ENCODE data around the gene SNAPC5.

GRCh38 chr15:66491846-66492245 is 5.7 kb downstream of the SNAPC5 start:
- TF ChIP-seq CTCF (CRISPR knock-in tag; IDR thresholded peaks at IDR 0.05) (no peak), U2AF2 (IDR thresholded peaks at IDR 0.05; ENCODE audit: low read depth, low read length) (no peak), MAZ (IDR thresholded peaks at IDR 0.05; ENCODE audit: borderline replicate concordance, low read depth, low read length) (no peak), MAZ (CRISPR knock-in tag; IDR thresholded peaks at IDR 0.05; ENCODE audit: low read depth) (no peak), PRPF4 (IDR thresholded peaks at IDR 0.05; ENCODE audit: low read depth, low read length, poor library complexity, severe bottlenecking) (no peak), BRCA1 (CRISPR knock-in tag; IDR thresholded peaks at IDR 0.05) (no peak), ZNF646 (CRISPR knock-in tag; IDR thresholded peaks at IDR 0.05) (no peak), ZNF326 (CRISPR knock-in tag; IDR thresholded peaks at IDR 0.05; ENCODE audit: borderline replicate concordance) (no peak), RELA (CRISPR knock-in tag; IDR thresholded peaks at IDR 0.05) (no peak)

Data from HepG2 (cell line).